WERI-Rb-1 (cell line): ENCODE results near the gene CAMK4.

Experiments used
- DNase-seq: peaks from one replicate; pipeline ENCODE4 v3.0.0-alpha.2; 2020
- H3K27ac ChIP-seq: fragments of 250-450 bp; sonication (Bioruptor Pico); 2 replicates; pipeline ENCODE4 v1.5.1; 2020; ENCODE audit warnings: mild to moderate bottlenecking, moderate library complexity
- H3K27me3 ChIP-seq: fragments of 250-450 bp; sonication (Bioruptor Pico); 2 replicates; pipeline ENCODE4 v1.5.1; 2021; ENCODE audit warnings: mild to moderate bottlenecking, low read depth, moderate library complexity; ENCODE audit not compliant: insufficient read depth, severe bottlenecking
- H3K36me3 ChIP-seq: fragments of 250-450 bp; sonication (Bioruptor Pico); 2 replicates; pipeline ENCODE4 v1.5.1; 2020; ENCODE audit warnings: mild to moderate bottlenecking, moderate library complexity
- H3K4me3 ChIP-seq: 2 replicates; pipeline ENCODE4 v1.5.1; 2011; ENCODE audit warnings: low read depth, mild to moderate bottlenecking, control low read depth, low read length
- H3K9me3 ChIP-seq: fragments of 250-450 bp; sonication (Bioruptor Pico); 2 replicates; pipeline ENCODE4 v1.5.1; 2021; ENCODE audit warnings: mild to moderate bottlenecking, moderate library complexity; ENCODE audit not compliant: severe bottlenecking
- CTCF ChIP-seq: IDR thresholded peaks from 2 replicates; pipeline ENCODE4 v1.5.1; 2011; ENCODE audit warnings: low read depth, mild to moderate bottlenecking, control low read depth, inconsistent platforms, low read length

The CAMK4 gene

DNA sequence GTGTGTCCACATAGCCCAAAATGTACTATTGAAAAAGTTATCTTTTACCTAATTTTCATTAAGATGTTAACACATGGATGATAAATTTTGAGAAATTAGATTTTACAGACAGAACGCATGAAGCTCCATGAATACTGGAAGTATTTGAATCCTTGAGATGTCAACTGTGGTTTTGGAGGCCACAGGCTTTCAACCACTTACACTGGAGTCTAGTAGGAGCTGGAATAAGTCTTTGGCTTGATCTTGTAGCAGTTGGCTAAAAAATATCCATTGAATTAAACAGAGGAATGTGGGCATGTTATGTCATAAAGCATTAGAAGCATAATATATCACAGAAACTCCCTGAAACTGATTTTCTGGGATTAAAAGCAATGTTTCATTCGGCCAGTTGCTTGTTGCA lies 52.9 kb downstream of the CAMK4 start:
- Histone ChIP-seq H3K27me3 (no peaks in the 10 kb centered on the region), H3K9me3 (no peaks in the 10 kb centered on the region), H3K4me3 (no peak overlapping the region), H3K36me3 (no peaks in the 10 kb centered on the region), H3K27ac (no peak overlapping the region)
- no peak for TF ChIP-seq CTCF
- no peak for DNase-seq

- no peak overlapping the region for H3K27ac ChIP-seq
- H3K27me3 ChIP-seq = no peaks in the 10 kb centered on the region
- H3K9me3 ChIP-seq = no peaks in the 10 kb centered on the region
- H3K4me3 ChIP-seq = no peak overlapping the region
- no peaks in the 10 kb centered on the region for H3K36me3 ChIP-seq
- peak; percentile 80 for TF ChIP-seq CTCF
- peak; percentile 67 for DNase-seq
Observed at GRCh38 chr5:111278858-111279504, 54.8 kb downstream of the CAMK4 start.

DNA sequence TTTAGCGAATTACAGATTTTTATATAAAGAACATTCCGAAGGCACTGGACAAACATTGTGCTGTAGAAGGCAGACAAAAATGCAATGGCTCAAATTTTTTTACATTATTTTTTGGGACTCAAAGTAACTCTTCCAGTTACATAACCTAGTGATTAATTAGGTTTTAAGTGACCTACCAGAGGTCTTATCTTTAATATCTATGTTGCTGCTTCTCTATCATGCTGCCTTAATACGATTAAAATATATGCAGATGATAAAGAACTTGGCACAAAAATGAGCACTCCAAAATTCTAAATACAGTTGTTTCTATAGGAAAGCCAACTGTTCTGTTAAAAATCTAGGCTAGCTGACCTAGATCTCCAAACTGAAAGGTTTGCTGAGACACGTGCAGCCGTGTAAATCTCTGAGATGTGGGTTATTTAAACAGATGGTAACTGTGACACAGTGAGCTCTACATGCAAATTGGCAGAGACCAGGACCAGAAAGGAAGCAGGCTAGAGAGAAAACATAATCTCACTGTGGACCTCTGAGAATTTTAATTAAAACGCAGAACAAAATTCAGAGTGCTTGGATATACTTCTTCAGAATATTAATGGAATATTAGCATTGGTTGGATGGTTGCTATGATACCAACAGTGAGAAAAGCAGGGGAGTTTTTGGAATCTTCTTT lies 56.2 kb downstream of the CAMK4 start:
- Histone ChIP-seq H3K36me3 (no peaks in the 10 kb centered on the region), H3K27me3 (no peaks in the 10 kb centered on the region), H3K9me3 (no peaks in the 10 kb centered on the region), H3K4me3 (no peak overlapping the region), H3K27ac (no peak overlapping the region)
- no peak for DNase-seq
- no peak for TF ChIP-seq CTCF

GRCh38 chr5:111282798-111283197 lies 58.6 kb downstream of the CAMK4 start:
- H3K27ac ChIP-seq = no peak overlapping the region
- no peaks in the 10 kb centered on the region for H3K9me3 ChIP-seq
- no peak for DNase-seq
- no peaks in the 10 kb centered on the region for H3K36me3 ChIP-seq
- H3K27me3 ChIP-seq = no peaks in the 10 kb centered on the region
- no peak for TF ChIP-seq CTCF
- H3K4me3 ChIP-seq = no peak overlapping the region

DNA sequence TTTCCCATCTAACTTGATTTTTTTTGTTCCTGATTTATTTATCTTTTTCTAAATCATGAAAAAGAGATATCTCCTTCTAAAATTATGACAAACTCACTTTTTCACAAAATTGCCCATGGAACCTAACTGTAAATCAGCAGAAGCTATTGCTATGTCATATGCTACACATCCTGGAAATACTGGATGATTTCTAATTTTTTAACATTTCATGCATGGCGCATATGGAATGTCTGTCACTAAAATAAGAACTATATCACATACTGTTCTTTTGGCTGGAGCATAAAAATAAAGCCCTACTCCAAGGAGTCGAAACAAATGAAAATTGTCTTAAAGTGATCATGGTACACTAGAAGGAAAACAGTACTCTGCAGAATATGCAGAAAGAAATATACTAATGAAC lies 60.6 kb downstream of the CAMK4 start:
- no peaks in the 10 kb centered on the region for H3K36me3 ChIP-seq
- H3K4me3 ChIP-seq = no peak overlapping the region
- TF ChIP-seq CTCF = no peak
- no peaks in the 10 kb centered on the region for H3K27me3 ChIP-seq
- no peak overlapping the region for H3K27ac ChIP-seq
- no peak for DNase-seq
- no peaks in the 10 kb centered on the region for H3K9me3 ChIP-seq

- H3K36me3 ChIP-seq = no peaks in the 10 kb centered on the region
- H3K9me3 ChIP-seq = no peaks in the 10 kb centered on the region
- no peaks in the 10 kb centered on the region for H3K27me3 ChIP-seq
- no peak overlapping the region for H3K4me3 ChIP-seq
- DNase-seq = no peak
- no peak for TF ChIP-seq CTCF
- H3K27ac ChIP-seq = no peak overlapping the region
Observed at GRCh38 chr5:111294551-111294950, 70.4 kb downstream of the CAMK4 start.
